HG02852 (cell line): ENCODE data around the gene STARD9.

Experiments used
- ATAC-seq: cut with Tn5 transposase; IDR thresholded peaks from one replicate; pipeline ENCODE4 v1.9.1; 2021; ENCODE audit warnings: mild to moderate bottlenecking, moderate library complexity; ENCODE audit not compliant: unreplicated experiment

STARD9 gene

GRCh38 chr15:42692536-42692935, 117.1 kb downstream of the STARD9 start:
- ATAC-seq: no peak

- no peak for ATAC-seq
These were observed 117.6 kb downstream of the STARD9 start for GRCh38 chr15:42692997-42693396.

GRCh38 chr15:42693496-42693895, 118.1 kb downstream of the STARD9 start:
- ATAC-seq: no peak

GRCh38 chr15:42693942-42694341, 118.5 kb downstream of the STARD9 start:
- ATAC-seq: no peak

- no peak for ATAC-seq
These were observed 119.0 kb downstream of the STARD9 start for GRCh38 chr15:42694398-42694797.

- no peak for ATAC-seq
These were observed 120.2 kb downstream of the STARD9 start for GRCh38 chr15:42695527-42696071.

- no peak for ATAC-seq
These were observed 121.2 kb downstream of the STARD9 start for GRCh38 chr15:42696626-42697025.

GRCh38 chr15:42704492-42704926, 129.1 kb downstream of the STARD9 start:
- no peak for ATAC-seq

- no peak for ATAC-seq
These were observed 129.9 kb downstream of the STARD9 start for GRCh38 chr15:42705336-42705735.

- ATAC-seq: no peak
These were observed 131.7 kb downstream of the STARD9 start for GRCh38 chr15:42707068-42707467.

- ATAC-seq: no peak
These were observed 132.6 kb downstream of the STARD9 start for GRCh38 chr15:42707873-42708544.

- no peak for ATAC-seq
These were observed 135.3 kb downstream of the STARD9 start for GRCh38 chr15:42710662-42711061.

- ATAC-seq: no peak
These were observed 136.3 kb downstream of the STARD9 start for GRCh38 chr15:42711746-42712145.

- no peak for ATAC-seq
These were observed 137.2 kb downstream of the STARD9 start for GRCh38 chr15:42712584-42712983.

- no peak for ATAC-seq
These were observed 140.7 kb downstream of the STARD9 start for GRCh38 chr15:42716125-42716524.

GRCh38 chr15:42716626-42717025, 141.2 kb downstream of the STARD9 start:
- no peak for ATAC-seq

- no peak for ATAC-seq
These were observed 143.6 kb downstream of the STARD9 start for GRCh38 chr15:42719043-42719442.

GRCh38 chr15:42720071-42720470, 144.7 kb downstream of the STARD9 start:
- no peak for ATAC-seq

- no peak for ATAC-seq
These were observed 145.6 kb downstream of the STARD9 start for GRCh38 chr15:42721016-42721415.

GRCh38 chr15:42721916-42722315, 146.5 kb downstream of the STARD9 start:
- no peak for ATAC-seq

GRCh38 chr15:42723068-42723467, 147.7 kb downstream of the STARD9 start:
- no peak for ATAC-seq

GRCh38 chr15:42724276-42724675, 148.9 kb downstream of the STARD9 start:
- no peak for ATAC-seq
